Aorta (tissue), 5 donors: ENCODE results near the gene R3HCC1L. TPM values are rescaled to one million over a fixed set of nuclear protein-coding genes. Genes with fewer than 3 reads are reported as not detected.
"Not testable (repeated sequence)": the region's sequence is repeated elsewhere in the genome, so short reads cannot be mapped to it uniquely, and the experiment has no call there.

Experiments used
- ATAC-seq: fragments of 200-7000 bp; cut with Tn5 transposase; one replicate; pipeline ENCODE4 v1.9.1; 2022; ENCODE audit warnings: moderate library complexity; ENCODE audit not compliant: low FRiP score
- DNase-seq, 2 donors: peaks; one replicate each; pipeline ENCODE4 v3.0.0-alpha.2; 2020
- H3K27ac ChIP-seq, 2 donors: one replicate each; pipeline ENCODE4 v1.5.1; 2013; ENCODE audit warnings: low read length in 2 of 2, mild to moderate bottlenecking in 2 of 2, moderate library complexity in 2 of 2, control low read depth in 1 of 2, inconsistent platforms in 1 of 2, low read depth in 1 of 2
- H3K27me3 ChIP-seq, 2 donors: one replicate each; pipeline ENCODE4 v1.6.1; 2013; ENCODE audit warnings: control low read depth in 1 of 2, low read length in 1 of 2, mild to moderate bottlenecking in 1 of 2, moderate library complexity in 1 of 2; ENCODE audit not compliant: insufficient read depth in 2 of 2, control insufficient read depth in 1 of 2
- H3K36me3 ChIP-seq, 2 donors: one replicate each; pipeline ENCODE4 v1.6.1; 2013; ENCODE audit warnings: control low read depth in 1 of 2, low read length in 1 of 2, mild to moderate bottlenecking in 1 of 2; ENCODE audit not compliant: insufficient read depth in 2 of 2, control insufficient read depth in 1 of 2
- H3K4me1 ChIP-seq, 2 donors: one replicate each; pipeline ENCODE4 v1.6.1; 2013; ENCODE audit warnings: low read length in 2 of 2, control low read depth in 1 of 2, mild to moderate bottlenecking in 1 of 2, moderate library complexity in 1 of 2; ENCODE audit not compliant: insufficient read depth in 2 of 2, control insufficient read depth in 1 of 2
- H3K4me3 ChIP-seq, 2 donors: one replicate each; pipeline ENCODE4 v1.5.1; 2013; ENCODE audit warnings: low read length in 2 of 2, control low read depth in 1 of 2, mild to moderate bottlenecking in 1 of 2
- H3K9me3 ChIP-seq: one replicate; pipeline ENCODE4 v1.6.1; 2013; ENCODE audit warnings: mild to moderate bottlenecking, low read length; ENCODE audit not compliant: control insufficient read depth
- WGBS, 2 donors: extraction: QIAGEN DNeasy Blood & Tissue Kit; methylation state at CpG; one replicate each; pipeline ENCODE4 v1.1.7; 2013; 5-methylcytosine and 5-hydroxymethylcytosine counted together
- intact Hi-C, 2 donors: fragments of 100-400 bp; cut with DNase I; formaldehyde crosslinking; loops; one replicate each; pipeline versions ENCODE4 v1.14.2 to v1.15.0; 2022
- polyA plus RNA-seq, 2 donors: library from polyadenylated mRNA; stranded (reverse); fragments of 200-250 nt; gene quantifications; one replicate each; pipeline ENCODE4 v1.2.3, GENCODE V29; 2013
- total RNA-seq, 2 donors: library from RNA; stranded (reverse); fragmentation: NEBNext Ultra II Directional; extraction: Animal tissue kit (Norgen Biotek cat#: 25700); gene quantifications; one replicate each; pipeline ENCODE4 v1.2.1, GENCODE V29; 2021
- donor health status: healthy with polysubstance abuse.
- donor health status: Bipolar disorder and iron deficiency.
- donor health status: DM: no; HTN: no; CAD: no.
- donor health status: DM: no; HTN: no; CAD: no.
- donor health status: DM: yes; HTN: yes; CAD: no.

Gene R3HCC1L
- total and polyA plus RNA-seq, 4 donors, result 7.7 to 17.5 (median 9.8) TPM

DNA sequence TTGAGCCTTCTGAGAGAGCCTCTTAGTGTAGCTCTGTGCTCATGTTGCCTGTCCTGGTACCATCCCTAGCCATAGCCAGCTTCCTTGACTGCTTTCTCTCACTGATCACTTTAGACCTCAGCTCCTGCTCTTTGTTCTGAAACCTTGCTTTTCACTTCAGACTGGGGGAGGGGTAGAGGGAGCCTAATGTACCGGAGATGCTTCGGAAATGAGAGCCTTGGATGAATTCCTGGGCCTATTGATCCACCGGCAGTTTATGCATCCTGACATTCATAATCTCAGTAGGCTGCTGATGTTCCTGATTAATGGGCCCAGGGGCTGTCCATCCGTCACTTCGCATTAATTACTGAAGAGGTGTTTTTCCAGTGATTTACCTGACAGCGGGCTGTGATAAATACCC, 38.8 kb downstream of the R3HCC1L start:
- no peak for ATAC-seq
- no peaks in the 10 kb centered on the region for H3K9me3 ChIP-seq
- no peak overlapping the region for H3K4me3 ChIP-seq
- WGBS, 2 donors, result 90 to 97% methylated on average over 6 of the region's 6 CpGs
- peaks cover 0 to 2% of the 10 kb centered on the region in 2 donors for H3K4me1 ChIP-seq
- H3K36me3 ChIP-seq, result peaks cover 0 to 2% of the 10 kb centered on the region in 2 donors
- DNase-seq, result no peak
- intact Hi-C loops, result loop anchor here (5.0 to 10.0 kb wide), 2 partner anchors 72 to 134 kb away; no protein-coding TSS in a partner anchor
- H3K27me3 ChIP-seq, result no peaks in the 10 kb centered on the region
- no peak overlapping the region for H3K27ac ChIP-seq

DNA sequence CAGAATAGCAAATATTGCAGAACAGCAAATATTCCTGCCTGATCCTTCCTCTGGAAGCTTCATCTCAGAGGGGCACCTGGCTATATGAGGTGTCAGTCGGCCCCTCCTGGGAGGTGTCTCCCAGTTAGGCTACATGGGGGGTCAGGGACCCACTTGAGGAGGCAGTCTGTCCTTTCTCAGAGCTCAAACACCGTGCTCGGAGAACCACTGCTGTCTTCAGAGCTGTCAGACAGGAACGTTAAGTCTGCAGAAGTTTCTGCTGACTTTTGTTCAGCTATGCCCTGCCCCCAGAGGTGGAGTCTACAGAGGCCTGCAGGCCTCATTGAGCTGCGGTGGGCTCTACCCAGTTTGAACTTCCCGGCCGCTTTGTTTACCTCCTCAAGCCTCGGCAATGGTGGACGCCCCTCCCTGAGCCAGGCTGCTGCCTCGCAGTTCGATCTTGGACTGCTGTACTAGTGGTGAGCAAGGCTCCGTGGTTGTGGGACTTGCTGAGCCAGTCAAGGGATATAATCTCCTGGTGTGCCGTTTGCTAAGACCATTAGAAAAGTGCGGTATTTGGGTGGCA, 48.0 kb downstream of the R3HCC1L start:
- DNase-seq, H3K4me3 ChIP-seq, H3K4me1 ChIP-seq, H3K27me3 ChIP-seq, H3K27ac ChIP-seq, intact Hi-C loops, H3K9me3 ChIP-seq, ATAC-seq, H3K36me3 ChIP-seq: not testable (repeated sequence)
- 97% methylated on average over 14 of the region's 14 CpGs for WGBS, 2 donors

DNA sequence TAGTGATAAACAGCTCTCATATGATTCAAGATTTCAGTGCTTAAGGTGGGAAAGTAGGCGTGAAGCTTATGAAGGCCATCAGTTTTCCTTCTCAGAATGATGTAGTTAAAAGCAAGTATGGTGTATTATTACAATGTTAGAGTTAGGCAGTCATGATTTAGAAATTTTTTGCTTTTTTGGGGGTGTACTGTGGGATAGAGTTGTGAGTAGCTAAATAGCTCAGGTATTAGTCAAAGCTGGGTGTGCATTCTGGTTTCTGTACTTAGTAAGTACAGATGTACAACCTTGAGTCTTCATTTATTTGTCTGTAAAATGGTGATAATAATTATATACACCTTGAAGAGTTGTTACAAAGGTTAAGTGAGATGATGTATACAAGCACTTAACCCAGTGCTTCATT, 52.2 kb downstream of the R3HCC1L start:
- Histone ChIP-seq H3K9me3 (peaks cover 1% of the 10 kb centered on the region), H3K27me3 (no peaks in the 10 kb centered on the region), H3K27ac (no peak overlapping the region), H3K4me1 (no peaks in the 10 kb centered on the region), H3K4me3 (no peak overlapping the region), H3K36me3 (peaks cover 2% of the 10 kb centered on the region in 2 donors)
- ATAC-seq, result no peak
- DNase-seq, result no peak
- 96 to 100% methylated on average over 1 of the region's 1 CpG for WGBS, 2 donors
- intact Hi-C loops, result no loop called here

DNA sequence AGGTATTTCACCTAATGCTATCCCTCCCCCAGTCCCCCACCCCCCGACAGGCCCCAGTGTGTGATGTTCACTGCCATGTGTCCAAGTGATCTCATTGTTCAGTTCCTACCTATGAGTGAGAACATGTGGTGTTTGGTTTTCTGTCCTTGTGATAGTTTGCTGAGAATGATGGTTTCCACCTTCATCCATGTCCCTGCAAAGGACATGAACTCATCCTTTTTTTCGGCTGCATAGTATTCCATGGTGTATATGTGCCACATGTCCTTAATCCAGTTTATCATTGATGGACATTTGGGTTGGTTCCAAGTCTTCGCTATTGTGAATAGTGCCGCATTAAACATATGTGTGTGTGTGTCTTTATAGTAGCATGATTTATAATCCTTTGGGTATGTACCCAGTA, 56.3 kb downstream of the R3HCC1L start:
- ATAC-seq, H3K36me3 ChIP-seq, DNase-seq, H3K4me3 ChIP-seq, intact Hi-C loops, H3K27me3 ChIP-seq, H3K4me1 ChIP-seq, H3K9me3 ChIP-seq, H3K27ac ChIP-seq: not testable (repeated sequence)
- WGBS, 2 donors, result 97% methylated on average over 4 of the region's 4 CpGs

DNA sequence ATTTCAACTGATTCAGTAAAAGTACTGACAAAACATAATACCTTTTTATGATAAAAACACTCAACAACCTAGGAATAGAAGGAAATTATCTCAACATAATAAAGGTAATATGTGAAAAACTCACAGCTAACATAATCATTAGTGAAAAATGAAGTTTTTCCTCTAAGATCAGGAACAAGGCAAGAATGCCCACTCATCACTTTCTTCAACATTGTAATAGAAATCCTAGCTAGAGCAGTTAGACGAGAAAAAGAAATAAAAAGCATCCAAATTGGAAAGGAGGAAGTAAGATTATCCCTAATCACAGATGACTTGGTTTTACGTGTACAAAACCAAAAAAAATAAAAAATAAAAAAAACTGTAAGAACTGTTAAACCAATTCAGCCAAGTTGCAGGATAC, 58.6 kb downstream of the R3HCC1L start:
- H3K4me3 ChIP-seq, result no peak overlapping the region
- no peaks in the 10 kb centered on the region for H3K36me3 ChIP-seq
- 93 to 98% methylated on average over 2 of the region's 2 CpGs for WGBS, 2 donors
- H3K9me3 ChIP-seq, result no peaks in the 10 kb centered on the region
- no peaks in the 10 kb centered on the region for H3K4me1 ChIP-seq
- H3K27ac ChIP-seq, result no peak overlapping the region
- no peak for ATAC-seq
- H3K27me3 ChIP-seq, result no peaks in the 10 kb centered on the region
- DNase-seq, result no peak
- intact Hi-C loops, result no loop called here

DNA sequence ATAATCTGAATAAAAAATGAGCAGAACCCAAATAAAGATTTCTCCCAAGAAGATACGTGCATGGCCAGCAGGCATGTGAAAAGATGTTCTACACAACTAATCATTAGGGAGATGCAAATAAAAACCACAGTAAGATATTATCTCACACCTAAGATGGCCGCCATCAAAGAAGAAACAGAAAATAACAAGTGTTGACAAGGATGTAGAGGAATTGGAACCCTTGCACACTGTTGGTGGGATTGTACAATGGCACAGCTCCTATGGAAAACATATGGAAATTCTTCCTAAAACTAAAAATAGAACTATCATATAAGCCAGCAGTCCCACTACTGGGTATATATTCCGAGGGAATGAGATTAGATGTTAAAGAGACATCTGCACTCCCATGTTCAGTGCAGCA, 60.2 kb downstream of the R3HCC1L start:
- intact Hi-C loops, result no loop called here
- ATAC-seq (no peak), DNase-seq (no peak)
- Histone ChIP-seq H3K4me3 (no peak overlapping the region), H3K4me1 (no peaks in the 10 kb centered on the region), H3K27ac (no peak overlapping the region), H3K27me3 (no peaks in the 10 kb centered on the region), H3K36me3 (no peaks in the 10 kb centered on the region), H3K9me3 (no peaks in the 10 kb centered on the region)
- WGBS, 2 donors, result 83 to 88% methylated on average over 3 of the region's 3 CpGs

DNA sequence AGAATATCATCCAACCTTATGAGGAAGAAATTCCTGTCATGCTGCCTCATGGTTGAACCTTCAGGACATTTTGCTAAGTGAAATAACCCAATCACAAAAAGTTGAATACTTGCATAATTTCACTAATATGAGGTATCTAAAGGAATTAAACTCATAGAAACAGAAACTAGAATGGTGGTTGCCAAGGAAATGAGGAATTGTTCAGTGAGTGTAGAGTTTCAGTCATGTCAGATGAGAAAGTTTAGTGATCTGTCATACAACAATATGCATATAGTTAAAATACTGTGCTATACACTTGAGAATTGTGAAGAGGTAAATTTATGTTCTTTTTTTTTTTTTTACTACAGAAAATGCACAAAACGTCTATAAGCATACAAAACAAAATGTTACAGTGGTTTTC, 60.7 kb downstream of the R3HCC1L start:
- Histone ChIP-seq H3K27me3 (no peaks in the 10 kb centered on the region), H3K4me3 (no peak overlapping the region), H3K4me1 (no peaks in the 10 kb centered on the region), H3K9me3 (no peaks in the 10 kb centered on the region), H3K27ac (no peak overlapping the region), H3K36me3 (no peaks in the 10 kb centered on the region)
- DNase-seq, result no peak
- intact Hi-C loops, result no loop called here
- no peak for ATAC-seq
- 67 to 70% methylated on average over 1 of the region's 1 CpG for WGBS, 2 donors

DNA sequence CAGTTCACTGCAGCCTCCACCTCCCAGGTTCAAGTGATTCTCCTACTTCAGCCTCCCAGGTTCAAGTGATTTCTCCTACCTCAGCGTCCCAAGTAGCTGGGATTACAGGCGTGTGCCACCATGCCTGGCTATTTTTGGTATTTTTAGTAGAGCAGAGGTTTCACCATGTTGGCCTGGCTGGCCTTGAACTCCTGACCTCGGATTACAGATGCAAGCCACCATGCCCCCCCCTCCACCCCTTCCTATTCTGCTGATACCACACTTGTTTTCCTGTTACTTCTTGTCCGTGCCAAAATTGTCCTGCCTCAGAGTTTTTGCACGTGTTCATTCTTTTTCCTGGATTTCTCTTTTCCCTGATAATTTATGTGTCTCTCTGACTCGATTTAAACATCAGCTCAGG, 62.5 kb downstream of the R3HCC1L start:
- no peaks in the 10 kb centered on the region for H3K36me3 ChIP-seq
- no peaks in the 10 kb centered on the region for H3K27me3 ChIP-seq
- H3K4me3 ChIP-seq, result no peak overlapping the region
- WGBS, 2 donors, result 87 to 88% methylated on average over 6 of the region's 6 CpGs
- ATAC-seq (no peak), DNase-seq (no peak)
- H3K4me1 ChIP-seq, result no peaks in the 10 kb centered on the region
- H3K27ac ChIP-seq, result no peak overlapping the region
- no peaks in the 10 kb centered on the region for H3K9me3 ChIP-seq
- intact Hi-C loops, result no loop called here

DNA sequence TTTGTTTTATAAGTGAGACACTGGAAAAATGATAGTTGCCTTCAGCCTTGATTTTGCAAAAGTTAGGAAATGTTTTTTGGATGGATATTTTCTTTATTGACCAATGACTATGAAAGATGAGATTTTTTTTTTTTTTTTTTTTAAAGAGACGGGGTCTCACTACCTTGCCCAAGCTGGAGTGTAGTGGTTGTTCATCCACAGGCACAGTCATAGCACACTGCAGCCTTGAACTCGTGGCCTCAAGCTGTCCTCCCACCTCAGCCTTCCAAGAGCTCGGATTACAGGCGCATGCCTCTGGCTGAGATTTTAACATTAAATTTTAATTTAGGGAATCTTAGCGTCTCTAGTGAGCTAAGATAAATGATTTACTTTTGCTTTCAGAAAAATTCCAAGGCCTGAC, 67.3 kb downstream of the R3HCC1L start:
- Histone ChIP-seq H3K4me1 (no peaks in the 10 kb centered on the region), H3K4me3 (no peak overlapping the region), H3K27me3 (no peaks in the 10 kb centered on the region), H3K27ac (no peak overlapping the region), H3K36me3 (no peaks in the 10 kb centered on the region), H3K9me3 (no peaks in the 10 kb centered on the region)
- DNase-seq (no peak), ATAC-seq (no peak)
- 89 to 92% methylated on average over 5 of the region's 5 CpGs for WGBS, 2 donors
- intact Hi-C loops, result no loop called here
